ENCODE results near the gene MIER1. TPM values are rescaled to one million over a fixed set of nuclear protein-coding genes. Genes with fewer than 3 reads are reported as not detected.

MIER1 gene
- total and polyA plus RNA-seq, 2 donors (not counting 1 experiment from before 2014, with no cell fraction given) = 7.7 to 55.0 TPM

GRCh38 chr1:67020304-67020703 lies 95.5 kb downstream of the MIER1 start:
- H3K4me1 Mint-ChIP-seq = no peaks in the 10 kb centered on the region

DNA sequence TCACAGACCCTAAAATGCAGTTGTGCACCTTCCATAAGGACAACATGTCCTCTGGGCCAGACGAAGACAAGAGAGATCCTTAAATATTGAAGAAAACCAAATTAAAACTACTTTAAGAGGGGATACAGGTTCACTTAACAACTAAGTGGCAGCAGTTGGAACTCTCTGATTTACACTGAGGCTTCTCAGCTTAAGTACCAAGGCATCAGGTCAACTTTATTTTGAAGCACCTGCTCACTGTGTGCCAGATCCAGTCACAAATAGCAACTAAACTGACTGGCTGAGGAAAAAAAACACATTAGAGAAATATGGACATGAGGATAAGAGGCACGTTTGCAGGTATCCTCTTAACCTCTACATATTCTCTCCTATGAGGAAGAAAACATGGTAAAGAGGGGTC lies 96.0 kb downstream of the MIER1 start:
- no peaks in the 10 kb centered on the region for H3K79me2 ChIP-seq (ENCODE audit: control insufficient read depth, insufficient read depth, low read length)
- no peak for TF ChIP-seq CTCF (IDR thresholded peaks at IDR 0.05)
- no peak for TF ChIP-seq EZH2 (IDR thresholded peaks at IDR 0.05; ENCODE audit: borderline replicate concordance, insufficient read depth, low read depth, low read length, poor library complexity, severe bottlenecking)
- no CpG with 5 or more reads among the region's 2 CpGs for WGBS (ENCODE audit: insufficient coverage)
- no peaks in the 10 kb centered on the region for H3K9me3 Mint-ChIP-seq (ENCODE audit: insufficient read depth)
- DNase-seq = no peak
- POLR2A ChIA-PET = no interaction called here
- H3K36me3 ChIP-seq (replicated peaks in 1 of 2; ENCODE audit: control extremely low read depth in 1 of 2, control insufficient read depth in 1 of 2, extremely low read depth in 1 of 2, insufficient read depth in 2 of 2, low read length in 1 of 2) = peaks cover 15 to 30% of the 10 kb centered on the region in 2 experiments
- no peak overlapping the region for H3K4me3 ChIP-seq (ENCODE audit: control extremely low read depth in 1 of 5, extremely low read depth in 1 of 5, insufficient read depth in 1 of 5, low read depth in 2 of 5, low read length in 4 of 5)
- H3K9ac ChIP-seq (ENCODE audit: low read length) = no peak overlapping the region
- CTCF ChIA-PET = interaction anchor here (2.5 to 3.0 kb wide), 2 partner anchors 25 to 128 kb away, joined by 11 to 12 read pairs; no protein-coding TSS in a partner anchor
- no peaks in the 10 kb centered on the region for H4K20me1 ChIP-seq (ENCODE audit: control insufficient read depth, insufficient read depth, low read length, poor library complexity, severe bottlenecking)
- H3K27me3 Mint-ChIP-seq = no peaks in the 10 kb centered on the region
- H3K4me2 ChIP-seq (replicated peaks; ENCODE audit: low read depth, low read length, poor library complexity, severe bottlenecking) = no peak overlapping the region
- no peak overlapping the region for H2AFZ ChIP-seq (ENCODE audit: insufficient read depth, low read depth, low read length, poor library complexity, severe bottlenecking)
- no peak overlapping the region for H3K4me3 Mint-ChIP-seq
- intact Hi-C loops (cut with micrococcal nuclease) = no loop called here
- no peaks in the 10 kb centered on the region for H3K9me3 ChIP-seq (ENCODE audit: control extremely low read depth in 1 of 3, control insufficient read depth in 2 of 3, insufficient read depth in 1 of 3, low read length in 2 of 3)
- no peaks in the 10 kb centered on the region for H3K4me1 ChIP-seq (ENCODE audit: control insufficient read depth in 2 of 2, insufficient read depth in 2 of 2, low read length in 2 of 2)
- H3K27ac ChIP-seq (ENCODE audit: low read length in 2 of 2) = no peak overlapping the region
- H3K27me3 ChIP-seq (replicated peaks in 1 of 4; ENCODE audit: control extremely low read depth in 1 of 4, control insufficient read depth in 3 of 4, insufficient read depth in 4 of 4, low read length in 3 of 4) = no peaks in the 10 kb centered on the region
- H3K27ac Mint-ChIP-seq = no peak overlapping the region
- H3K4me1 Mint-ChIP-seq = no peaks in the 10 kb centered on the region
- ATAC-seq (ENCODE audit: low read depth) = no peak

More at GRCh38 chr1:67020304-67020703, 95.5 kb downstream of the MIER1 start:
- Mint-ChIP-seq H3K27ac (no peak overlapping the region), H3K4me3 (no peak overlapping the region), H3K27me3 (no peaks in the 10 kb centered on the region), H3K9me3 (ENCODE audit: insufficient read depth) (no peaks in the 10 kb centered on the region)
- no peaks in the 10 kb centered on the region for H4K20me1 ChIP-seq (ENCODE audit: control insufficient read depth, insufficient read depth, low read length, poor library complexity, severe bottlenecking)
- ATAC-seq (ENCODE audit: low read depth) (no peak), DNase-seq (no peak)
- no peak overlapping the region for H3K4me2 ChIP-seq (replicated peaks; ENCODE audit: low read depth, low read length, poor library complexity, severe bottlenecking)
- TF ChIP-seq EZH2 (IDR thresholded peaks at IDR 0.05; ENCODE audit: borderline replicate concordance, insufficient read depth, low read depth, low read length, poor library complexity, severe bottlenecking) = no peak
- TF ChIP-seq CTCF (IDR thresholded peaks at IDR 0.05) = no peak
- H3K4me1 ChIP-seq (ENCODE audit: control insufficient read depth in 2 of 2, insufficient read depth in 2 of 2, low read length in 2 of 2) = no peaks in the 10 kb centered on the region
- peaks cover 15 to 30% of the 10 kb centered on the region in 2 experiments for H3K36me3 ChIP-seq (replicated peaks in 1 of 2; ENCODE audit: control extremely low read depth in 1 of 2, control insufficient read depth in 1 of 2, extremely low read depth in 1 of 2, insufficient read depth in 2 of 2, low read length in 1 of 2)
- ChIA-PET CTCF (interaction anchor here (2.5 to 3.0 kb wide), 2 partner anchors 24 to 129 kb away, joined by 11 to 12 read pairs; no protein-coding TSS in a partner anchor), POLR2A (no interaction called here)
- no peaks in the 10 kb centered on the region for H3K79me2 ChIP-seq (ENCODE audit: control insufficient read depth, insufficient read depth, low read length)
- no peak overlapping the region for H3K4me3 ChIP-seq (ENCODE audit: control extremely low read depth in 1 of 5, extremely low read depth in 1 of 5, insufficient read depth in 1 of 5, low read depth in 2 of 5, low read length in 4 of 5)
- H3K9ac ChIP-seq (ENCODE audit: low read length) = no peak overlapping the region
- no peaks in the 10 kb centered on the region for H3K9me3 ChIP-seq (ENCODE audit: control extremely low read depth in 1 of 3, control insufficient read depth in 2 of 3, insufficient read depth in 1 of 3, low read length in 2 of 3)
- H3K27me3 ChIP-seq (replicated peaks in 1 of 4; ENCODE audit: control extremely low read depth in 1 of 4, control insufficient read depth in 3 of 4, insufficient read depth in 4 of 4, low read length in 3 of 4) = no peaks in the 10 kb centered on the region
- WGBS (ENCODE audit: insufficient coverage) = no CpG with 5 or more reads among the region's 2 CpGs
- intact Hi-C loops (cut with micrococcal nuclease) = no loop called here
- H2AFZ ChIP-seq (ENCODE audit: insufficient read depth, low read depth, low read length, poor library complexity, severe bottlenecking) = no peak overlapping the region
- H3K27ac ChIP-seq (ENCODE audit: low read length in 2 of 2) = no peak overlapping the region

Data from B cell (primary cell).